K562 (cell line): ENCODE data around the gene UBE2J2. TPM values are rescaled to one million over a fixed set of nuclear protein-coding genes. Genes with fewer than 3 reads are reported as not detected.
A peak's percentile ranks its signal among the peaks of the same experiment; 100 is the strongest.

Experiments
- CHD4 ChIP-seq: fragments of 200-600 bp; sonication (generic); IDR thresholded peaks from 3 replicates; pipeline ENCODE4 v1.6.1; 2012; ENCODE audit warnings: low read depth, mild to moderate bottlenecking, mixed read lengths, low read length, inconsistent platforms; ENCODE audit not compliant: insufficient read depth, insufficient replicate concordance, poor library complexity, severe bottlenecking
- ELK3 ChIP-seq: fragments of 450-650 bp; formaldehyde crosslinking; IDR thresholded peaks from 2 replicates; pipeline ENCODE4 v1.4.0; 2020; ENCODE audit warnings: mild to moderate bottlenecking
- ESRRA ChIP-seq: fragments of 450-650 bp; IDR thresholded peaks from 2 replicates; pipeline ENCODE4 v1.6.1; 2014; ENCODE audit warnings: low read depth, mild to moderate bottlenecking, moderate library complexity, borderline replicate concordance
- FOXP4 ChIP-seq: sonication (generic); formaldehyde crosslinking; IDR thresholded peaks from 2 replicates; pipeline ENCODE4 v1.8.0; 2022; ENCODE audit warnings: mild to moderate bottlenecking, missing genetic modification reagents, borderline replicate concordance
- NELFE ChIP-seq: IDR thresholded peaks from 2 replicates; pipeline ENCODE4 v1.6.1; 2011; ENCODE audit warnings: mild to moderate bottlenecking; ENCODE audit not compliant: insufficient read depth, insufficient read length
- NONO ChIP-seq, 2 experiments: fragments of 200-400 bp in 1 of 2; fragments of 450-650 bp in 1 of 2; formaldehyde crosslinking in 1 of 2; IDR thresholded peaks; 2 replicates each; pipeline ENCODE4 v1.6.1; 2017; ENCODE audit warnings: low read depth in 2 of 2, mild to moderate bottlenecking in 2 of 2, moderate library complexity in 2 of 2, low read length in 1 of 2
- NR1H2 ChIP-seq: sonication (generic); formaldehyde crosslinking; IDR thresholded peaks from 2 replicates; pipeline ENCODE4 v1.4.0; 2020; ENCODE audit warnings: mild to moderate bottlenecking, missing genetic modification reagents
- RBBP5 ChIP-seq: fragments of 200-600 bp; sonication (generic); IDR thresholded peaks from 2 replicates; pipeline ENCODE4 v1.6.1; 2012; ENCODE audit warnings: borderline replicate concordance, mild to moderate bottlenecking, low read length, control low read depth, inconsistent platforms; ENCODE audit not compliant: insufficient read depth, poor library complexity, severe bottlenecking
- RERE ChIP-seq: sonication (generic); formaldehyde crosslinking; IDR thresholded peaks from 2 replicates; pipeline ENCODE4 v1.8.0; 2023; ENCODE audit warnings: missing genetic modification reagents, mild to moderate bottlenecking, borderline replicate concordance
- SRSF1 ChIP-seq: fragments of 200-400 bp; formaldehyde crosslinking; IDR thresholded peaks from 2 replicates; pipeline ENCODE4 v1.6.1; 2017; ENCODE audit warnings: mild to moderate bottlenecking, low read depth, low read length, moderate library complexity
- USF1 ChIP-seq: sonication (generic); formaldehyde crosslinking; IDR thresholded peaks from 2 replicates; pipeline ENCODE4 v1.9.0; 2022; ENCODE audit warnings: mild to moderate bottlenecking, missing genetic modification reagents
- ZNF280A ChIP-seq: fragments of 450-650 bp; IDR thresholded peaks from 2 replicates; pipeline ENCODE4 v1.6.1; 2018; ENCODE audit warnings: mild to moderate bottlenecking, low read depth; ENCODE audit not compliant: partially characterized antibody
- ZNF282 ChIP-seq: sonication (generic); formaldehyde crosslinking; IDR thresholded peaks from 2 replicates; pipeline ENCODE4 v1.8.1; 2023; ENCODE audit warnings: missing genetic modification reagents
- ZNF75A ChIP-seq: fragments of 450-650 bp; formaldehyde crosslinking; IDR thresholded peaks from 2 replicates; pipeline ENCODE4 v1.4.0; 2020; ENCODE audit warnings: mild to moderate bottlenecking
- polyA plus RNA-seq, 8 experiments: library from polyadenylated mRNA; depleted of rRNA in 4 of 8; stranded (reverse) in 5 of 8; unstranded in 3 of 8; fragments of >200 nt; fragmentation: Nextera tagmentation in 2 of 8; fragmentation: Illumina TruSeq in 1 of 8; extraction: Ambion mirVana in 2 of 8; extraction: Trizol in 1 of 8; gene quantifications; 2 replicates each; pipeline versions ENCODE4 v1.2.1 to v1.2.3, GENCODE V29; 2011 to 2014; ENCODE audit warnings: inconsistent platforms in 1 of 8, missing spikeins in 1 of 8
- total RNA-seq, 7 experiments: library from RNA; depleted of rRNA in 6 of 7; stranded (reverse); fragments of >200 nt in 6 of 7; fragmentation: Illumina TruSeq in 2 of 7; extraction: Trizol in 2 of 7; gene quantifications; 2 replicates each; pipeline versions ENCODE4 v1.2.1 to v1.2.3, GENCODE V29; 2011 to 2021; ENCODE audit warnings: low replicate concordance in 1 of 7

Gene UBE2J2
- total and polyA plus RNA-seq, 9 of the 15 experiments (the other 6 are each of a cell fraction or from before 2014, with no cell fraction given), result 0.93 to 112 (median 75.5) TPM

GRCh38 chr1:1309251-1310108 lies 35.8 kb upstream of the UBE2J2 start (continued):
- TF ChIP-seq RERE (CRISPR knock-in tag) (no peak), ESRRA (no peak), ZNF280A (no peak), ELK3 (CRISPR knock-in tag) (no peak), SRSF1 (no peak), FOXP4 (CRISPR knock-in tag) (no peak), USF1 (CRISPR knock-in tag) (peak; percentile 88), NONO (IDR thresholded peaks at IDR 0.05; ENCODE audit: low read depth in 2 of 2, low read length in 1 of 2) (no peak), NR1H2 (no peak), NELFE (no peak), CHD4 (no peak), RBBP5 (no peak), ZNF282 (CRISPR knock-in tag) (no peak), ZNF75A (no peak)
